Measurements from ENCODE around the gene ADGRF5. TPM values are rescaled to one million over a fixed set of nuclear protein-coding genes. Genes with fewer than 3 reads are reported as not detected.

ADGRF5 gene
- total RNA-seq, 1 experiment from 2014 or later = 0.34 TPM

DNA sequence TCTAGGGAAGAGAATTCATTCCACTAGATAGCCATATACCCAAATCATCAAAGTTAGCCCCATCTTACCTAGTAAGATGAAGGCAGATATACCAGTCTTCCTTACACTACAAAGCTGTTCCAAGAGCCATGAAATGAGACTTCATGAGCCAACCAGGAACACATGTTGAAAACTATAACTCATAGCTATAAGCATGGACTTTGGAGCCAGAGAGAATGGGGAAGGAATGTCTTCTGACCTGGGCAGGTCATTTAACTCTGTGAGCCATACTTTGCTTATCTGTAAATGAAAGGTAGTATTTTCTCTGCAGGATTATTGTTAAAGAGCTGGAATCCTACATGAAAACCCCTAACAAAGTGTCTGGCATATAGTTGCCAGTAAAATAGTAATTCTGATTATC, 27.3 kb downstream of the ADGRF5 start:
- Histone ChIP-seq H3K9me3 (ENCODE audit: low read depth, low read length, poor library complexity, severe bottlenecking) (no peaks in the 10 kb centered on the region), H3K27me3 (replicated peaks; ENCODE audit: insufficient read depth, low read depth, low read length, poor library complexity) (no peaks in the 10 kb centered on the region), H3K4me3 (ENCODE audit: low read depth, low read length, poor library complexity, severe bottlenecking) (no peak overlapping the region), H3K27ac (ENCODE audit: low read depth, low read length, poor library complexity, severe bottlenecking) (no peak overlapping the region), H3K4me1 (ENCODE audit: insufficient read depth, low read length, poor library complexity, severe bottlenecking) (no peaks in the 10 kb centered on the region), H3K36me3 (ENCODE audit: insufficient read depth, low read length, poor library complexity, severe bottlenecking) (no peaks in the 10 kb centered on the region)
- CTCF ChIA-PET = no interaction called here
- no peak for TF ChIP-seq EZH2 (IDR thresholded peaks at IDR 0.05; ENCODE audit: borderline replicate concordance, low read depth, low read length, poor library complexity, severe bottlenecking)
- POLR2A ChIA-PET (ENCODE audit: low non-redundant PET) = no interaction called here
- intact Hi-C loops (cut with micrococcal nuclease; ENCODE audit: unreplicated experiment) = no loop called here
- DNase-seq (ENCODE audit: low spot score) = no peak
- no TSS peak for BruUV-seq (replicated peaks)

- Histone ChIP-seq H3K27me3 (replicated peaks; ENCODE audit: insufficient read depth, low read depth, low read length, poor library complexity) (no peaks in the 10 kb centered on the region), H3K4me1 (ENCODE audit: insufficient read depth, low read length, poor library complexity, severe bottlenecking) (no peaks in the 10 kb centered on the region), H3K9me3 (ENCODE audit: low read depth, low read length, poor library complexity, severe bottlenecking) (no peaks in the 10 kb centered on the region), H3K27ac (ENCODE audit: low read depth, low read length, poor library complexity, severe bottlenecking) (no peak overlapping the region), H3K4me3 (ENCODE audit: low read depth, low read length, poor library complexity, severe bottlenecking) (no peak overlapping the region), H3K36me3 (ENCODE audit: insufficient read depth, low read length, poor library complexity, severe bottlenecking) (no peaks in the 10 kb centered on the region)
- CTCF ChIA-PET = no interaction called here
- POLR2A ChIA-PET (ENCODE audit: low non-redundant PET) = no interaction called here
- intact Hi-C loops (cut with micrococcal nuclease; ENCODE audit: unreplicated experiment) = no loop called here
- no TSS peak for BruUV-seq (replicated peaks)
- no peak for TF ChIP-seq EZH2 (IDR thresholded peaks at IDR 0.05; ENCODE audit: borderline replicate concordance, low read depth, low read length, poor library complexity, severe bottlenecking)
- TF ChIP-seq CTCF (conservative IDR thresholded peaks at IDR 0.05; ENCODE audit: low read depth, low read length) = no peak
- no peak for DNase-seq (ENCODE audit: low spot score)
These were observed 28.1 kb downstream of the ADGRF5 start for GRCh38 chr6:46893648-46894047.

GRCh38 chr6:46891252-46891795, 30.4 kb downstream of the ADGRF5 start:
- no peaks in the 10 kb centered on the region for H3K9me3 ChIP-seq (ENCODE audit: low read depth, low read length, poor library complexity, severe bottlenecking)
- intact Hi-C loops (cut with micrococcal nuclease; ENCODE audit: unreplicated experiment) = no loop called here
- POLR2A ChIA-PET (ENCODE audit: low non-redundant PET) = no interaction called here
- TF ChIP-seq CTCF (conservative IDR thresholded peaks at IDR 0.05; ENCODE audit: low read depth, low read length) (no peak), EZH2 (IDR thresholded peaks at IDR 0.05; ENCODE audit: borderline replicate concordance, low read depth, low read length, poor library complexity, severe bottlenecking) (no peak)
- no peak for DNase-seq (ENCODE audit: low spot score)
- H3K4me1 ChIP-seq (ENCODE audit: insufficient read depth, low read length, poor library complexity, severe bottlenecking) = no peaks in the 10 kb centered on the region
- no peak overlapping the region for H3K27ac ChIP-seq (ENCODE audit: low read depth, low read length, poor library complexity, severe bottlenecking)
- CTCF ChIA-PET = no interaction called here
- BruUV-seq (replicated peaks) = no TSS peak
- H3K4me3 ChIP-seq (ENCODE audit: low read depth, low read length, poor library complexity, severe bottlenecking) = no peak overlapping the region
- H3K27me3 ChIP-seq (replicated peaks; ENCODE audit: insufficient read depth, low read depth, low read length, poor library complexity) = peaks cover 3% of the 10 kb centered on the region
- H3K36me3 ChIP-seq (ENCODE audit: insufficient read depth, low read length, poor library complexity, severe bottlenecking) = no peaks in the 10 kb centered on the region

DNA sequence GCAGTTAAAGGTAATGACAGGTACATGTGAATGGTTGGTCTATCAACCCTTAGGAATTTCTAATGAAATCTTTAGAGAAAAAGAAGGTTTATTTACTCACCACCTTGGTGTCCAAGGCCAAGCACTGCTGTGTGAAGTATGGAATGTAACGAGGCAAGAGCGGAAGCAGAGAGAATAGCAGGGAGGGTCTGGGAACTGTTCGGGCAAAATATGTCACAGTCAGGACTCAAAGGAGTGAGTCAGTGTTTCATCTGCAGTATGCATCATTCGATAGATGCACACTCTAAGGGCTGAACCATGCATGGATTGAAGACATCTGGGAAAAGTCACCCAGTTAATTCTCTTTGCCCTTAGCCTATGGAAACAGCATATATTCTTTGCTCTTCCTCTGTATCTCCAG, 33.2 kb downstream of the ADGRF5 start:
- Histone ChIP-seq H3K9me3 (ENCODE audit: low read depth, low read length, poor library complexity, severe bottlenecking) (no peaks in the 10 kb centered on the region), H3K36me3 (ENCODE audit: insufficient read depth, low read length, poor library complexity, severe bottlenecking) (no peaks in the 10 kb centered on the region), H3K27me3 (replicated peaks; ENCODE audit: insufficient read depth, low read depth, low read length, poor library complexity) (peaks cover 13% of the 10 kb centered on the region), H3K4me1 (ENCODE audit: insufficient read depth, low read length, poor library complexity, severe bottlenecking) (no peaks in the 10 kb centered on the region), H3K27ac (ENCODE audit: low read depth, low read length, poor library complexity, severe bottlenecking) (no peak overlapping the region), H3K4me3 (ENCODE audit: low read depth, low read length, poor library complexity, severe bottlenecking) (no peak overlapping the region)
- ChIA-PET POLR2A (ENCODE audit: low non-redundant PET) (no interaction called here), CTCF (no interaction called here)
- TF ChIP-seq CTCF (conservative IDR thresholded peaks at IDR 0.05; ENCODE audit: low read depth, low read length) = no peak
- no peak for TF ChIP-seq EZH2 (IDR thresholded peaks at IDR 0.05; ENCODE audit: borderline replicate concordance, low read depth, low read length, poor library complexity, severe bottlenecking)
- no TSS peak for BruUV-seq (replicated peaks)
- no peak for DNase-seq (ENCODE audit: low spot score)
- intact Hi-C loops (cut with micrococcal nuclease; ENCODE audit: unreplicated experiment) = no loop called here
